Lung (tissue), 13 donors: ENCODE data around the gene SP4. TPM values are rescaled to one million over a fixed set of nuclear protein-coding genes. Genes with fewer than 3 reads are reported as not detected.

Experiments
- ATAC-seq: fragments of 200-7000 bp; cut with Tn5 transposase; one replicate; pipeline ENCODE4 v1.9.1; 2020; ENCODE audit warnings: moderate number of reproducible peaks; ENCODE audit not compliant: insufficient read depth, low FRiP score
- DNase-seq, 3 donors: peaks; one replicate each; pipeline ENCODE4 v3.0.0-alpha.2; 2013 to 2017
- H3K27ac ChIP-seq, 2 donors: one replicate each; pipeline ENCODE4 v1.5.1; 2013; ENCODE audit warnings: mild to moderate bottlenecking in 2 of 2, moderate library complexity in 2 of 2, control low read depth in 1 of 2, inconsistent platforms in 1 of 2, low read depth in 1 of 2, low read length in 1 of 2
- H3K27me3 ChIP-seq, 3 donors: one replicate each; pipeline ENCODE4 v1.5.1; 2013; ENCODE audit warnings: low read length in 2 of 3; ENCODE audit not compliant: control insufficient read depth in 3 of 3, insufficient read depth in 3 of 3
- H3K36me3 ChIP-seq, 4 donors: one replicate each; pipeline ENCODE4 v1.5.1; 2013; ENCODE audit warnings: low read length in 4 of 4, mild to moderate bottlenecking in 1 of 4, moderate library complexity in 1 of 4; ENCODE audit not compliant: control insufficient read depth in 4 of 4, insufficient read depth in 4 of 4
- H3K4me1 ChIP-seq, 5 donors: one replicate each; pipeline ENCODE4 v1.5.1; 2013; ENCODE audit warnings: low read length in 5 of 5, mild to moderate bottlenecking in 2 of 5, moderate library complexity in 1 of 5; ENCODE audit not compliant: control insufficient read depth in 5 of 5, insufficient read depth in 5 of 5
- H3K4me3 ChIP-seq: one replicate; pipeline ENCODE4 v1.5.1; 2013; ENCODE audit warnings: mild to moderate bottlenecking, control low read depth, moderate library complexity
- H3K9ac ChIP-seq, 2 donors: one replicate each; pipeline ENCODE4 v1.5.1; 2013; ENCODE audit warnings: low read length in 2 of 2, control low read depth in 1 of 2; ENCODE audit not compliant: insufficient read depth in 1 of 2
- H3K9me3 ChIP-seq, 4 donors: one replicate each; pipeline ENCODE4 v1.5.1; 2013; ENCODE audit warnings: low read length in 3 of 4, mild to moderate bottlenecking in 1 of 4, moderate library complexity in 1 of 4; ENCODE audit not compliant: control insufficient read depth in 4 of 4, insufficient read depth in 3 of 4
- WGBS, 2 donors: extraction: QIAGEN DNeasy Blood & Tissue Kit; methylation state at CpG; one replicate each; pipeline ENCODE4 v1.1.7; 2013; 5-methylcytosine and 5-hydroxymethylcytosine counted together
- polyA plus RNA-seq, 2 donors: library from polyadenylated mRNA; stranded (reverse); fragments of 200-250 nt; gene quantifications; one replicate each; pipeline ENCODE4 v1.2.1, GENCODE V29; 2013
- small RNA-seq: library from RNA; depleted of rRNA; stranded (forward); fragments of <200 nt; gene quantifications from one replicate; pipeline ENCODE3, GENCODE V24; 2014; ENCODE audit warnings: low replicate concordance
- total RNA-seq, 2 donors: library from RNA; depleted of rRNA in 1 of 2; stranded (reverse); fragments of >200 nt in 1 of 2; gene quantifications; one replicate each; pipeline ENCODE4 v1.2.1, GENCODE V29; 2014 to 2021
- TF ChIP-seq, protein P1 (sequence below): IDR thresholded peaks from 2 replicates; pipeline ENCODE4 v1.5.1; 2012; ENCODE audit warnings: mild to moderate bottlenecking; ENCODE audit errors: control extremely low read depth, extremely low read depth
- donor health status: control.
- donor health status: control.
- donor health status: Bipolar disorder and iron deficiency.
- donor health status: healthy.
- donor health status: DM: yes; HTN: yes; CAD: no.

Gene SP4
- total and polyA plus RNA-seq, 4 donors = 1.5 to 16.6 (median 4.1) TPM

DNA sequence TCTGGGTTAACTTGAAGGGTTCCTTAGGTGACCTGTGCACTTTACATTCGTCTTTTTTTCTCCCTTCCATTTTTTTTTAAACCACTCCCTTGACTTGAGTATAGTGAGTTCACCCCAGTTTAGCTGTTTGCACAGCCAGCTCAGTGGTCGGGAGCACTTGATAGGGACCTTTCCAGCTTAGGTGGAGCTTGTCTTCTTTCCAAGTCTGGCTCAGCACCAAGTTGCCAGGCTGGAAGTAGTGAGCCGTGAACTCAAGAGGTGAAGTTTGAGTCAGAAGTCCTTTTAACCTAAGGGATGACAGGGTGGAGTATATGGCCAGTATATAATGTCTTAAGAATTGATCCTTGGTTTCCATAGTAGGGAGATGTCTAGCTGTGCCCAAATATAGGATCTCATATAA is 122.2 kb downstream of the SP4 start:
- no peaks in the 10 kb centered on the region for H3K36me3 ChIP-seq
- no peak overlapping the region for H3K9ac ChIP-seq
- peaks cover 0 to 6% (median 0%) of the 10 kb centered on the region in 5 donors for H3K4me1 ChIP-seq
- no peak overlapping the region for H3K4me3 ChIP-seq
- TF ChIP-seq, protein P1, sequence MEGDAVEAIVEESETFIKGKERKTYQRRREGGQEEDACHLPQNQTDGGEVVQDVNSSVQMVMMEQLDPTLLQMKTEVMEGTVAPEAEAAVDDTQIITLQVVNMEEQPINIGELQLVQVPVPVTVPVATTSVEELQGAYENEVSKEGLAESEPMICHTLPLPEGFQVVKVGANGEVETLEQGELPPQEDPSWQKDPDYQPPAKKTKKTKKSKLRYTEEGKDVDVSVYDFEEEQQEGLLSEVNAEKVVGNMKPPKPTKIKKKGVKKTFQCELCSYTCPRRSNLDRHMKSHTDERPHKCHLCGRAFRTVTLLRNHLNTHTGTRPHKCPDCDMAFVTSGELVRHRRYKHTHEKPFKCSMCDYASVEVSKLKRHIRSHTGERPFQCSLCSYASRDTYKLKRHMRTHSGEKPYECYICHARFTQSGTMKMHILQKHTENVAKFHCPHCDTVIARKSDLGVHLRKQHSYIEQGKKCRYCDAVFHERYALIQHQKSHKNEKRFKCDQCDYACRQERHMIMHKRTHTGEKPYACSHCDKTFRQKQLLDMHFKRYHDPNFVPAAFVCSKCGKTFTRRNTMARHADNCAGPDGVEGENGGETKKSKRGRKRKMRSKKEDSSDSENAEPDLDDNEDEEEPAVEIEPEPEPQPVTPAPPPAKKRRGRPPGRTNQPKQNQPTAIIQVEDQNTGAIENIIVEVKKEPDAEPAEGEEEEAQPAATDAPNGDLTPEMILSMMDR = no peak
- H3K27me3 ChIP-seq = peaks cover 0 to 14% (median 10%) of the 10 kb centered on the region in 3 donors
- H3K27ac ChIP-seq = no peak overlapping the region
- WGBS, 2 donors = 85 to 93% methylated on average over 3 of the region's 3 CpGs
- no peaks in the 10 kb centered on the region for H3K9me3 ChIP-seq
- DNase-seq = no peak
- ATAC-seq = no peak

DNA sequence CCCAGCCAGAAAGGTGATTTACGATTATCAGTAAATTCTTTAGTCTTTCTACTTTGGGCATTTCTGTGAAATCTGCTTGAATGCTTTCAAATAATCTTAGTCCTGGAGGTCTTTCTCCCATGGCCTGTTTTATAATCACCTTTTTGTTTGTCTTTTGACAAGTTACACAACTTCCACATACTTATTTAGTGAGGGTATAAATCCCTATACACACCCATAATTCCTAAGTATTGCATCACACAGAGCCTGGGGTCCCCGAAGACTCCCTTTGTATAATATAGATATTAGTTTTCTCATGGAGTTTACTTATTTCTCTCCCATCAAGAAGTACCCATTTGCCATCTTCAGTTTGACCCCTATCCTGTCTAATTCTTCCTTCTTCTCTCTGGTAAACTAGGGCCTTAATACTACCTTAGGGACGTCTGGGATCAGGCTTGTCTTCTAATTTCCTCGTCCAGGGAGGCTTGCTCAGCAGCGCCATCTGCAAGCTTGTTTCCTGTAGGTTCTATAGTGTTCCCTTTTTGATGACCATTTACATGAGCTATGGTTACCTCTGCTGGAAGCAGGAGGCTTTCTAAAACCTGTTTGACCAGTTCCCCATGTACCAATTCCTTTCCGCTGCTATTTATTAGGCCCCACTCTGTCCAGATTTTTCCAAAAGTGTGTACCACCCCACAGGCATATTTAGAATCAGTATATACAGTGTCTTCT is 123.1 kb downstream of the SP4 start:
- H3K36me3 ChIP-seq = no peaks in the 10 kb centered on the region
- H3K4me1 ChIP-seq = peaks cover 0 to 6% (median 0%) of the 10 kb centered on the region in 5 donors
- TF ChIP-seq, protein P1 = no peak
- ATAC-seq (no peak), DNase-seq (peak in 1 of 3 donors; percentile 28)
- H3K9me3 ChIP-seq = no peaks in the 10 kb centered on the region
- H3K9ac ChIP-seq = no peak overlapping the region
- H3K27me3 ChIP-seq = peaks cover 0 to 6% (median 5%) of the 10 kb centered on the region in 3 donors
- WGBS, 2 donors = 70 to 73% methylated on average over 6 of the region's 6 CpGs
- no peak overlapping the region for H3K4me3 ChIP-seq
- no peak overlapping the region for H3K27ac ChIP-seq

DNA sequence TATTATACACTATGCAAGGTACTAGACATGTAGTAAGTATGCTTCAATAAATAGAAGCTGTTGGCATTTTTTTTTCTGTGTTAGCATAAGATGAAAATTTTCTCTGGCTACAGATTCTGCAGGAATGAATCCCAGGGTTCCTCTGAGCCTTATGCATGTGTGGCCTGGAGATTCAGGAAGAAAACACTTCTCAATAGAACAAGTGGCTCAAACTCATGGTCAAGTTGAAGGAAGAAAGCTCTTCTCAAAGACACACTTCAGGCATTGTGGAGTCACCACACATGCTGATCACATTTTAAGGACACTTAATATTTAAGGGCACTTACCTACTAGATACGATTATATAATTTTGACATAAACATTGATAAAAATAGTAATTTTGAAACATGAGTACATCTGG is 134.5 kb downstream of the SP4 start:
- no peak overlapping the region for H3K9ac ChIP-seq
- H3K27me3 ChIP-seq = no peaks in the 10 kb centered on the region
- TF ChIP-seq, protein P1 = no peak
- H3K4me1 ChIP-seq = no peaks in the 10 kb centered on the region
- WGBS, 2 donors = 68 to 80% methylated on average over 1 of the region's 1 CpG
- no peaks in the 10 kb centered on the region for H3K36me3 ChIP-seq
- ATAC-seq (no peak), DNase-seq (no peak)
- H3K27ac ChIP-seq = no peak overlapping the region
- H3K9me3 ChIP-seq = no peaks in the 10 kb centered on the region
- no peak overlapping the region for H3K4me3 ChIP-seq

Small RNA genes within 50 kb of the gene (small RNA-seq; reads per million reads assigned to genes)
- gene MIR1183 (not detected), gene RNU1-15P (not detected)

Other genes starting within 250 kb of the SP4 start
- 10 to 100 TPM; 12.8 to 24.7 TPM for gene DNAH11, start 115.0 kb downstream of the SP4 start, total RNA-seq
- 1 to 10 TPM; 1.8 to 3.5 TPM for gene DNAH11, start 115.0 kb downstream of the SP4 start, polyA plus RNA-seq